Epithelial cell of alveolus of lung (primary cell): ENCODE results near the gene TXN2. TPM values are rescaled to one million over a fixed set of nuclear protein-coding genes. Genes with fewer than 3 reads are reported as not detected.

ENCODE experiments used
- total RNA-seq: library from RNA; depleted of rRNA; stranded (reverse); fragments of >200 nt; gene quantifications from 2 replicates; pipeline ENCODE4 v1.2.1, GENCODE V29; 2015

Gene TXN2, protein sequence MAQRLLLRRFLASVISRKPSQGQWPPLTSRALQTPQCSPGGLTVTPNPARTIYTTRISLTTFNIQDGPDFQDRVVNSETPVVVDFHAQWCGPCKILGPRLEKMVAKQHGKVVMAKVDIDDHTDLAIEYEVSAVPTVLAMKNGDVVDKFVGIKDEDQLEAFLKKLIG
- total RNA-seq = 77.4 and 105 TPM in 2 replicates

DNA sequence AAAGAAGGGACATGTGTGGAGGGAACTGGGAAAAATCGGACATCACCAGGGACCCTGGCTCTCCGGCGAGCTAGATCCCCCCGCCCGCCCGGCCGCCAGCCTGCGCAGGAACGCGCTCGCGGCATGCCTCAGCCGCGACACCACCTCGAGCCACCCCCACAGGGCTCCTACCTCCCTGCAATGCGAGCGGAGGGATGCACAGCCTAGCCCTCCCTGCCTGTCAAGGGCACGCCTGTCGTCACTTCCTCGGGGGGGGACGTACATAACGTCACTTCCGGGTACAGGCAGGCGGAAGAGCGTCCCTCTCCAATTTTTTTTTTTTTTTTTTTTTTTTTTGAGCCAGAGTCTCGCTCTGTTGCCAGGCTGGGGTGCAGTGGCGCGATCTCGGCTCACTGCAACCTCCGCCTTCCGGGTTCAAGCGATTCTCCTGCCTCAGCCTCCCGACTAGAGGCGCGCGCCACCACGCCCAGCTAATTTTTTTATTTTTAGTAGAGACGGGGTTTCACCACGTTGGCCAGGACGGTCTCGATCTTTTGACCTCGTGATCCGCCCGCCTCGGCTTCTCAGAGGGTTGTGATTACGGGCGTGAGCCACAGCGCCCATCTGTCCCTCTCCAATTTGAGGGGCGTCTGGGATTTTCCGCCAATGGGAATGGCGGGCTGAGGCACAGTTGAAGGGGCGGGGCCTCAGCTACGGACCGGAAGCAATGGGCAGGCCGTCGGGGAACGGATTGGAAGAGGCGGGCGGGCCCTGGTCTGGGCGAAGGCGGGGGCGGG lies at the start of gene TXN2:
Gene TXN2 (minus strand): TSS at position 248 of the 776 bp plus-strand sequence. CDS start 803 bp downstream, outside the sequence.

DNA sequence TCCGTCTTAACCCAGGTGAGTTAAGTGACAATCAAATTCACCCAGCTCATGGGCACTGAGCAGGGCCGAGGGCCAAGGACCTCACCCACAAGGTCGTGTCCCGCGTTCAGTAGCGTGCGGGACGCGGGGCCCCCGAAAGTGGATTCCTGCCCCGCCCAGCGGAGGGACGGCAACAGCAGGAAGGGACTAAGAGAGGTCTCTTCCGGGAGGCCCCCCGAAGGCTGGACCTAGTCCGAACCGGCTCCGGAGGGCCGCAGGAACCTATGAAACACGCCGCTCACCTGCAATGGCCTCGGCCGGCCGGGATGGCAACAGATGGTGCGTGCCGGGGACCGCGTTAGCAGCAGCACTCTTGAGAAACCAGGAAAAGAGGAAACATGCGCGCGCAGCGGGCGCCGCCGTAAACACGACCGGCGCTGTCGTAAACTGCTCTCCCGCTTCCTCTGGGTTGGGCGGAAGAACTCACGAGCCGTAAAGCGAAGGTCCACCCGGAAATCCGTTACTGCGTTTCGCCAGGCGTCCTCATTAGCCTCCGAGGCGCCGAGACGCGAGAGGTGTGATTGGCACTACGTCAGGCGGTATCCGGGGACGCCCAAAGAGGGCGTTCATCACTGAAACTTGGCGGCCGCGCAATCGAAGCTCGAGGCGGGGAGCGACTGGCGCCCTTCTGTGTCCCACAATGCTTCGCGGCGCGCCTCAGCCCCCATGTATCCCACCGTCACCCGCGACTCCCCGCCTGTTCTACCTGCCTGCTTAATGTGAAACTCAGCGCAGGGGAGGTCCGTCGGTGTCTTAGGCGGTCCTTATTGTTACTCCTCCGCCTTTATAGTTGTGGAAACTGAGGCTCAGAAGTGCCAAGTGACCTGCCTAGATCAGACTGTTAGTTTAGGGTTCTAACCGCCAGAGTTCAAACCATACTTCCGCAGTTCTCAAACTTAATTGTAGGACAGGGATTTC lies 47.6 kb upstream of the TXN2 start, which contains the start of gene EIF3D:
Gene EIF3D (minus strand): TSS at position 372 of the 957 bp plus-strand sequence. CDS start 3,045 bp downstream, outside the sequence.

DNA sequence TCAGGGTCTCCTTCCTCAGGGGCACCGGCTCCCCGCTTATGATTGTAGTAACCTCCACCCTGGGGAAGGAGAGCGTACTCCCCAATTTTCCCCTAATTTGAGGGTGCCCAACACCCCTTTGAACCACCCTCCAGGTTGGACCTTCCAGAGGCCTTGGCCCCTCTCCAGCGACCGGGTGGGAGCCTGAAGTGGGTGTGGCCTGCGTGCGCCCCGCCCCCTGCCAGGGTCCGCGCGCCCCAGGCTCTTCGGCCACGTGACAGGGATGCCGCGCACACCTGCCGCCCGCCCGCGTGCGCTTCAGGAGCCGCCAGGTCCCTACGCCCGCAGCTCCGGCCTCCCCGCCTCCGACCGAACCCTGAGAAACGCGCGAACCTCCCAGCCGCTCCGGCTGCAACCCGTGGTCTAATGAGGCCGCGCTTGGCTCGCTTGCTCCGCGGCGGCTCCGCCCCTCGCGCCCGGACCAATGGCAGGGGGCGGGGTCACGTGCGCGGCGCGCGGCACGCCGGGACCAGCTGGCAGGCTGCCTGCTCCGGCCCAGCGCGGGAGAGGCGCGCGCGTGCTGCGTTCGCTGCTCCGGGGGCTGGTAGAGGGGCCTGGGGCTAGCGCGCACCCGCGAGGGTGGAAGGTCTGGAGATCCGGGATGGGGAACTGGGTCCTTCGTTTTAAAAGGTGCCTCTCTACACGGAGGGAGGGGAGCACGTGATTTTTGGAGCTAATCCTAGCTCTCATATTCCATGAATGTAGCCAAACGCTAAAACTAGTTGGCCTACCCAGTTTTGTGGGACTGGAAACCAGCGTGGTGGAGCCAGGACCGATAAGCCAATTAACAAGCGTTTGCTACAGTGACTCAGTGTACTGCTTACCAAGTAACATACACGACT lies 25.4 kb upstream of the TXN2 start, which contains the start of gene FOXRED2:
Gene FOXRED2 (minus strand): TSS at position 404 of the 881 bp plus-strand sequence. CDS start 618 bp downstream, outside the sequence.

Other genes with a start within 250 kb of the TXN2 start
- gene APOL2, start 242.1 kb downstream of the TXN2 start, total RNA-seq = 13.8 and 23.7 TPM in 2 replicates
- 2.3 and 3.2 TPM in 2 replicates for gene APOL1, start 228.5 kb downstream of the TXN2 start, total RNA-seq
- gene MYH9, start 93.7 kb downstream of the TXN2 start, total RNA-seq = 232 and 792 TPM in 2 replicates
- 7.2 and 13.0 TPM in 2 replicates for gene FOXRED2, start 25.4 kb upstream of the TXN2 start, total RNA-seq
- 328 and 413 TPM in 2 replicates for gene EIF3D, start 47.5 kb upstream of the TXN2 start, total RNA-seq
- 0.08 TPM in 1 of 2 replicates, not detected in the other for gene CACNG2, start 222.1 kb upstream of the TXN2 start, total RNA-seq